ENCODE data around the gene NTN1.
"Not testable (repeated sequence)": the region's sequence is repeated elsewhere in the genome, so short reads cannot be mapped to it uniquely, and the experiment has no call there.

The NTN1 gene

GRCh38 chr17:9021158-9021991, at the start of gene NTN1:
TSS of gene NTN1 (plus strand) at chr17:9021510. CDS start at chr17:9022374, 864 bp downstream.
- TF ChIP-seq CTCF (IDR thresholded peaks at IDR 0.05; ENCODE audit: low read depth, low read length) = no peak
- no peak for DNase-seq (ENCODE audit: extremely low read depth, low read depth)

GRCh38 chr17:8975091-8975725, 46.1 kb upstream of the NTN1 start:
- DNase-seq (ENCODE audit: extremely low read depth, low read depth) = no peak
- no peak for TF ChIP-seq CTCF (IDR thresholded peaks at IDR 0.05; ENCODE audit: low read depth, low read length)

- no peak for DNase-seq (ENCODE audit: extremely low read depth, low read depth)
- TF ChIP-seq CTCF (IDR thresholded peaks at IDR 0.05; ENCODE audit: low read depth, low read length) = no peak
These were observed 44.7 kb upstream of the NTN1 start for GRCh38 chr17:8976638-8977037.

- TF ChIP-seq CTCF (IDR thresholded peaks at IDR 0.05; ENCODE audit: low read depth, low read length) = no peak
- DNase-seq (ENCODE audit: extremely low read depth, low read depth) = no peak
These were observed 41.6 kb upstream of the NTN1 start for GRCh38 chr17:8979715-8980114.

- no peak for DNase-seq (ENCODE audit: extremely low read depth, low read depth)
- no peak for TF ChIP-seq CTCF (IDR thresholded peaks at IDR 0.05; ENCODE audit: low read depth, low read length)
These were observed 39.9 kb upstream of the NTN1 start for GRCh38 chr17:8981443-8981842.

- not testable (repeated sequence) for DNase-seq (ENCODE audit: extremely low read depth, low read depth)
These were observed 37.1 kb upstream of the NTN1 start for GRCh38 chr17:8984225-8984624.

- TF ChIP-seq CTCF (IDR thresholded peaks at IDR 0.05; ENCODE audit: low read depth, low read length) = no peak
These were observed 36.1 kb upstream of the NTN1 start for GRCh38 chr17:8985054-8985701.

More at GRCh38 chr17:8985054-8985701, 36.1 kb upstream of the NTN1 start:
- no peak for DNase-seq (ENCODE audit: extremely low read depth, low read depth)
